ENCODE data around the gene SOX9.
"Not testable (repeated sequence)": the region's sequence is repeated elsewhere in the genome, so short reads cannot be mapped to it uniquely, and the experiment has no call there.

Gene SOX9

DNA sequence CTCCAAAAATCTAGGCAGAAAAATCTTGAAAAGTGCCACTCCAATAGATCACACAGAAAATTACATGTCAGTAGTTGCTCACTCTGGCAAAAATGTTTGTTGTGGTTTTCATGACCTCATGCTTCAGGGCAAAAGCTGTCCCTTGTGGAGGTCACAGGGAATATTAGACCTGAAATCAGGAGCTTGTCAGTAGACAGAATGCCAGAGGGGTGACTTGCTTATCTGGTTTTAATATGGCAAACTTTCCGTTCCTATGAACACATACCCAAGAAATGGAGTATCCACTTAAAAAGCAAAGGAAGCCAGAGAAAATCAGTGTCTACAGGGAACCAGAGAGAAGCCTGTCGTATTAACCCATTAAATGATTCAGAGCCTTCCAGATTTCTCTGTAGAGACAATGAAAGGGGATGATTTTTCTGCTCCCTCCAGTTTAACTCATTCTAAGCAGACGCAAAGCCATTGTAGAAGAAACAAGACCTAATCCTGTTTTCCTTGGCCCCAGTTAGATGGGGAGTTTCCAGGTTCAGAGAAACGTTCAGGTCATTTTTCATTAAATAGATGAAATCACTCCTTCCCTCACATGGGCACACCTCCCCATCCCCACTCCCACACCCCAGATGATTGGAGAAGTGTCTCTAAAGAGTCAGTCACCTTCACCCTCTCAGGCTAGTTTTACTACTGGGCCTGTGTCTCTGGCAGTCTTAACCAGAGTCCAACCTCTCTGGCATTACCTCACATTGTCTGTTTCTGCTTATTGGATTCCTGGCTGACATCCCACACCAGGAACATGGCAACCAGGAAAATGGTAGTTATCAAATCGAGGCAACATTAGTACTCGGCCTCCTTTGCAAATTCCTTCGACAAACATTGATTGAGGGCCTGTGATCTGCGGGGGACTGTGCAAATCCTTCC, 6.0 kb downstream of the SOX9 start:
- DNase-seq (ENCODE audit: low spot score), result peak; percentile 69

DNA sequence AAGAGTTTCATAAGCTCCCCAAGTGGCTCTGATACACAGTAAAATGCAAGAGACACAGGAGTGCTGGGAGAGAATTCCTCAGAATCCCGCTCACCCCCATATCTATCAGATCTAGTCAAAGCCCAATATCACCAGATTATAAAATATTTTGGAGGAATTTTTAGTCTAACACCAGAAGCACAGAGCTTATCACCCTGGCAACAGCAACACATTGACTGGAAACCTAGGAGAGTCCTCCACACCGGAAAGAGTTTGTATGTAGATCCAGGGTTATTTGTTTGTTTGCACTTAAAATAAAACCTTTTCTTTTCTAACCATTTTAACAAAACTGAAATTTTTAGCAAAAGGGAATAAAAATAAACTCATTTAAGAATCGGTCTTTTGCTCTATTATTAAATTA, 7.2 kb downstream of the SOX9 start:
- no peak for DNase-seq (ENCODE audit: low spot score)

DNA sequence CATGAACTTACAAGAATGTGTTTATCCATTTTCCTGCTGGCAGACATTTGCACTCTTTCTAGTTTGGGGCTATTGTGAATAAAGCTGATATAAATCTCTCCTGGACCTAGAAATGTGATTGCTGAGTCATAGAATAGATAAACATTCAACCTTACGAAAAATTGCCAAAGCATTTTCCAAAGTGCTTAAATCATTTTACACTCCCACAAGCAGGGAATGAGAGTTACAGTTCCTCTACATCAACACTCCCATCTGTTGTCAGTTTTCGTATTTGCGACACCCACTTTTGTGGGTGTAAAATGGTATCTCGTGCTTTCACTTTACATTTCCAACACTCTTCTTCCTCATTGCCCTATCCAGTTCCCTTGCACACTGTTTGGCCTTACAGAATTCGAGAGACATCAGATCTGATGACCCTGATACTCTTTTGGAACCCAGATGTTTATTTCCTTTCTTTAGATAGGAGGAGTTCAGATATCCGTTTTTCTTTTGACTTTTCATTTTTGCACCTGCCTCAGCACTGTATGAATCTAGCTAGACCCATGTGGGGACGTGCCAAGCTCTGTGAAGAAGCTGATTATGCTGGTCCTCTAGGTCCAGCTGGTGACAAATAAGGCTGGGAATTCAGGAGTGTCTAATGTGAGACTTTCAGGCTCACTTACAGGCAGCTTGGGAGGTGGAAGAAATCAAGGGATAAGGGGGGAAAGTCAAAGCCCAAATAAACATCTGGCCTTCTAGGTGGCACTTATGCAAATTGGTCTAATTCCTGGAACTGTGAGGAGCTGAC, 14.0 kb downstream of the SOX9 start:
- no peak for DNase-seq (ENCODE audit: low spot score)

DNA sequence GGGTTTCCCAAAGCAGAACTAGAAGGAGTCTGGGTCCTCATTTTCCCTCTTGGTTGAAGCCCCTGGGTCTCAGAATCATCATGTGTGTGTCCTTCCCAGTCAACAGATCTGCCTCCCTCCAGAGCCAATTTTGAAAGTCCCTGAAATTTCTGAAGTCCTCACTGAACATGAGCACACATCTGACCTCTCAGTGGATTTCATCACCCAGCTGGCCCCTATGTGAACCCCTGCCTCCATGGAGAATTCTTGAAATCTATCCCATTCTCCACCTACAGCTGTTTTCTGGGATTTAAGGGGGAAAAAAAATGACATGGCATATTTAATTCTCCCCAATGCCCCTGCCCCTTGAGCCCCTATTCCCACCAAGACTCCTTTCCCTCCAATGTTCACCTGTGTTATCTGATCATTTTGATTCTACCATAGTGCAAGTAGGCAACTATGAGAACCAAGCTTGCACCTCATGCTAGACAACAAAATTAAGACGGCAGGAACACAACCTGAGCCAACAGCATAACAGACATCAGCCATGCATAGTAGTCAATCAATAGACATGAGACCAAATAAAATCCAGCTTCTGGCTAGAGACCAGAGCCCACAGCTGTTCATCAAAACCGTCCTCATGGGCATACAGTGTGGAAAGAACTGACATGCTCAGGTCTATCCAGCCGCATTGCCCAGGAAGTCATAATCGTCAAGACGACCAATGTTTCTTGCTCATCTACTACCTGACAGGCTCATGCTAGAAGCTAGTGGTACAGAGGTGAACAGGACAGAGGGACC, 14.9 kb downstream of the SOX9 start:
- no peak for DNase-seq (ENCODE audit: low spot score)

DNA sequence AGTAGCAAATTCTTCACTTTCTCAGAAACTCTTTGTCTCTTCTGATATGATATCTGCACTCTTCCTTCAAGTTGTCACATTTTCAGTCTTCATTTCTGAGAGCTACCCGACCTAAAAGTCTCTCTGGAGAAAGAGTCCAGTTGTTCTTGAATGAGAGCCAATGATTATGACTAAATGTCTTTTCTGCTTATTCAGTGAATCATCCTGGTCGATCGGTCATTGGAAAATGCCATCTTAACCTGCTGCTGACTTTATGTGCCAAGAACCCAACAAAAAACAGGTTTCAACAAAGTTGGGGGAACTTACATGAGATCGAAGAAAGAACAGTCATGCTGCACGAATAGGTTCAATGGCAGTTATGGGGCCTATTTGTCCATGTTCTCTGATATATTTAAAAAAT, 15.9 kb downstream of the SOX9 start:
- no peak for DNase-seq (ENCODE audit: low spot score)

DNA sequence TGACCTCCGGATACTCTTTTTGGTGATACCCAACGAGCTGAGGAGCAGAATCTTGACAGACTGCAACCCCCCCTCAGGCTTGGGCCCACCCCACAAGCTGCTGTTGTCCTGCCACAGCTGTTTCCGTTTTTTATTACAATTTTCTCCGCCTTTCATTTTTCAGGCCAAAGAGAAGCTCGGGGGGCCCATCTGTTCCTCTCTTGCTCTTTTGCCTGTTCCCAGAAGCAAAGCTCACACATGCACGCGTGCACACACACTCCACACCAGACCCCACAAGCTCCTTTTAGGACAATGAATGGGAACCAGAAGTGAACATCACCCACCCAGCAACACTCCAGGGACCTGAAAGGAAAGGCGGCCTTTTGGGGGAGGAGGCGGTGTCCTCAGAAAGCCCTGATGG, 16.3 kb downstream of the SOX9 start:
- no peak for DNase-seq (ENCODE audit: low spot score)

DNA sequence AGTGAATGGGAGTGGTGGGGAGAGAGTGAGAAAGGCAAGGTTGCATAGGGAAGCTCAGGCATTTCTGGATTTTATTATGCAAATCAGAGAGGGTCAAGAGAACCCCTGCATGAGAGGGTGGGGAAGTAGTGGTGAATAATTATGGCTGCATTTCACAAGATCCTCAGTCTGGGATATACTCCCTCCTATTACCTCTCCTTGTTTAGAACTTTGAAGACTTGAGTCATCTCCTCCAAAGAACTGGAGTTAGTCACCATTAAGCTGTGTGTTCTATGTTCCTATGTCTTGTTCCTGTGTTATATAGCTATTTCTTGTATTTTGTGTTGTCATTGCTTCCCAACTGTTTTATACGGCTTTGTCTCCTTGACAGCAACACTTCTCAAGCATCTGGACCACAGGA, 18.4 kb downstream of the SOX9 start:
- DNase-seq (ENCODE audit: low spot score), result no peak

DNA sequence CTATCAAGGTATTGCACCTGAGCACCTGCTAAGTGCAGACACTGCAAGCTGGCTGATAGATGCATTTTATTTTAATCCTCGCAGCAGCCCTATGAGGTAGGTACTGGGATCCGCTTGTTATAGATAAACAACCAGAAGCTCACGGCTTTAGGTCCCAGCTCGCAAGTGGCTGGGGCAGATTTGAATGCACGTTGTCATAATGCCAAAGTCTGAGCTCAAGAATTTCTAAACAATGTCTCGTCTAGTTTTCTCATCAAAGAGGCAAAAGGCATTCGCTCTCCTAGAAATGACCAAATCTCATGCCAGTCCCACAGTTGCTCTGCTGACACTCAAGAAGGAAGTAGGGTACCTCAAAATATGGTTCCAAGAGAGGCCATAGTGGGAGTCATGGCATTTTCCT, 20.5 kb downstream of the SOX9 start:
- no peak for DNase-seq (ENCODE audit: low spot score)

DNA sequence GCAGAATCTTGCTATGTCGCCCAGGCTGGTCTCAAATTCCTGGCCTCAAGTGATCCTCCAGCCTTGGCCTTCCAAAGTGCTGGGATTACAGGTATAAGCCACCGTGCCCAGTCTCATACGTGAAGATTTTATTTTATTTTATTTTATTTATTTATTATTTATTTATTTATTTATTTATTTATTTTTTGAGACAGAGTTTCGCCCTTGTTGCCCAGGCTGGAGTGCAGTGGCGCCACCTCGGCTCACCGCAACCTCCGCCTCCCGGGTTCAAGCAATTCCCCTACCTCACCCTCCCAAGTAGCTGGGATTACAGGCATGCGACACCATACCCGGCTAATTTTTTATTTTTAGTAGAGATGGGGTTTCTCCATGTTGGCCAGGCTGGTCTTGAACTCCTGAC, 21.3 kb downstream of the SOX9 start:
- not testable (repeated sequence) for DNase-seq (ENCODE audit: low spot score)

DNA sequence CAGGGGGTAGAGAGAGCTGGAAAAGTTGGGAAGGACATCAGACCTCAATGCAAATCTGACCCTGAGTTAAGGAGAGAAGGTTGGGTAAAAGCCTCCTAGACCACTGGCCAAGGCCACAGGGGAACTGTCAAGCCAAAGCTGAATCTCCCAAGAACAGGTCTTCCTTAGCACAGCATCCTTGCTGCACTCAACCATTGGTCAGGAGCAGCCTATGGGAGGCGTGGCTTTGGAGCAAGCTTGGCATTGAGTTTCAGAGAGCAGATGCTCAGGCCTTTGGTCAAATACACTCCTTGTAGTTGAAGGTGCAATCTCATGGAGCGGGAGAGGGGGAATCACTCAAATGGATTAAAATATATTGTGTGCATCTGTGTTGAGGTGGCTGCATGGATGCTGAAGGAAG, 21.8 kb downstream of the SOX9 start:
- DNase-seq (ENCODE audit: low spot score), result no peak

DNA sequence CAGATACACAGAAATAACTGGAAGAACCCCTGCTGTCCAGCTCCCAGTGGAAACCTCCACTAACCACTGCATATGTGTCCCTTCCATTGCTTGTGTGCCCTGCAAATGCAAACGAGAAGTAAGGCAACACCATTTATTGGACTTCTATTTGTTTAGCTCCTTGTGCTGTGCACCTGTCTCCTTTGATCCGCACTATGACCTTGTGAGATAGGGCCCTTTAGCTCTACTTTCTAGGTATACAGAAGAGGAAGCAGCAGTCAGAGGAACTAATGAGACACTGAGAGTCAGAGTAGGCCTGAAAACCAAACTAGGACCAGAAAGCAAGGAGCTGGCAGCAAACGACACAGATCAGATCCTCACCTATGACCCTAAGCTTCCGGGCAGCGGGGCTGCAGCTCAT, 22.4 kb downstream of the SOX9 start:
- no peak for DNase-seq (ENCODE audit: low spot score)

DNA sequence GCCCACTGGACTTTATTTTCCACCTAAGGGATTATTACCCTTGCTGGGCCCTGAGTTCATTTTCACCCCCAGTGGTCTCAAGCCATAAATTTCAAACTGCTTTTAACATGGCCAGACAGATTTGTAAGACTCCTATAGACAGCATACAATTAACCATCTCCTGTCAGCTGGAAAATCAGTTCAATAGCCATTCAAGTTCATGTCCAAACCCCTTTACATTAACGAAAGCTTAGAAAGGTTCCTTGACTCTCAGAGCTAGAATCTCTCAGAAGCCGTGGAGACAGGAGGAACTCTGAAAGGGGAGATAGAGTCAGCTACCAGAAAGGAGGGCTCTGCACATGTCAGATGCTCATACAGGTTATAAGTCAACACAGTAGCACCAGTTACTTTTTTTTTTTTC, 23.3 kb downstream of the SOX9 start:
- DNase-seq (ENCODE audit: low spot score), result no peak

DNA sequence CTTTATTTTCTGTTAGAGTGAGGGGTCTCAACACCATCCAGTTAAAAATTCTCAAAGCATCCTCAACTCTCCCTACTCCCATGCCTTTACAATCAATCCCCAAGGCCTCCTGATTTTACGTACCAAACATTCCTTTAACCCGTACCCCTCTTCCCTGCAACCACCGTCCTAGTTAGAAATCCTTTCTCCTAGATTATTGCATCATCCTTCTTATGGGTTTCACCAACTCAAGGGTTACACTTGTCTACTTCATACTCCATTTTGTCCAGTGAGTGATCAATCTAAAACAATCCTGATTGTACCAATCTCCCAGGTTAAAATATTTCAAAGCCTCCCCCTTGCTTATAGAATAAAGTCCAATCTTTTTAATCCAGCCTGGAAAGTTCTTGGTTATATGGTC, 24.7 kb downstream of the SOX9 start:
- DNase-seq (ENCODE audit: low spot score), result no peak

DNA sequence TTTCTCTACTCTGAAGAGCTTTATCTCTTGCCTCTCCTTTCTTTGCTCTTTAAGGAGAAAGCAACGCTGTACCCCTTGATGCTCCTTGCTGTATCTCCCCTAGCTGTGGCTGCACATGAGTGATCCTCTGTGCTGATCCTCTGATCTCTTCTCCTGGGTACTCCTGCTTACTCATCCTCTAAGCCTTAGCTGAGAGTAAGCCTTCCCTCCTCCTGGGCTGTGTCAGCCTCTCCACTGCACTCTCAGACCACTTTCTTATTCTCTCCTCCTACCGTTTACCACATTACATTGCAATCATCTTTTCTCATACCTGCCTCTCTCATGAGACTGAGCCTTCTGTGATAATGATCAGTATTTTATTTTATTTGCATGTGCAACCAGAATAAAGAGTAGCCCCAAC, 25.1 kb downstream of the SOX9 start:
- no peak for DNase-seq (ENCODE audit: low spot score)

DNA sequence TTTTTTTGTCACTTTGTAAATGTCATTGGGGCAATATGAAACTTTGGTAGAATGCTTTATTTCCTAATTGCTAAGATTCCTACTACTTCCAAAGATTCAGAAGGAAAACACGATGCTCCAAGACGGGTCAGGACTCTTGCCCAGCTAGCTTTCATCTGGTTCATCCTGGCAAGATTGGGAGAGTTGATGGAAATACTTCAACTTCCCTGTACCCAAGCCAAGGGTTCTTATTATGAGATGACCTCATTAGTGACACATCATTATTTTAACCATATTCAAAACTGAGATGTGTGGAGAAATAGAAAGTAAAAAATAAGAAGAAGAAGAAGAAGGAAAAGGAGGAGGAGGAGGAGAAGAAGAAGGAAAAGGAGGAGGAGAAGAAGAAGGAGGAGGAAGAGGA, 25.6 kb downstream of the SOX9 start:
- no peak for DNase-seq (ENCODE audit: low spot score)

DNA sequence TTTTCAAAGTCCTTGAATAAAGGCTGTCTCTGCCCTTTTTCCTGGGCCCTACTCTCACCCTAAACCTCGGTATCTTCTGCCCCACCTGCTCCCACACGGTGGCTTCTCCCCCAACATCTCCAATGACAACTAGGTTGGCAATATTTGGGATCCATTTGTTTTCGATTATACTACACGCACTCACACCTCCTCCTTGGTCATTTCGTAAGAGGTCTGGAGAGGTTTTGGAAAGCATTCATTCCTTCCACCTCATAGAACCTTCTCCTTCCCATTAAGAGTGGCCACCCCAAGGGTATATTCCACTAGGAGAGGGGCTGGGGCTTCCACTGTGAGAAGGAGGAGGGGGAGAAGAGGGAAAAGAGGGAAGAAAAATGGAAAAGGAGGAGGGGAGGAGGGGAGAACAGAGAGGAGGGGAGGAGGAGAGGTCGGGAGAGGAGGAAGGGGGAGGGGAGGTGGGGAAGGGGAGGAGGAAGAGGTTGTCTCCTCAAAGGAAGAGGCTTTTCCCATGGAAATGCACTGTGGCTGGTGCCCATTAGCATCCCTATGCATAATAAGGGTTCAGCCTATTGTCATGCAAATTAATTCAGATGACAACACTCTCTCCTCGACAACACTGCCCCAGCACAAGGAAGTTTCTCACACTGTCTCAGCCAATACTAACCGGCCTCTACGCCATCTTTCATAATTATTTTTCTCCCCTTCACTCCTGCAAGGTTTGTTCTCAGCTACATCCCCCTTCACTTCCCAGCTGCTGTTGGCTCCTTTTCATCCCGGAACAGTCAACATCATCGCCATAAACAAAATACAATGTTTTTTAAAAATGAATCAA, 30.0 kb downstream of the SOX9 start:
- DNase-seq (ENCODE audit: low spot score), result no peak

DNA sequence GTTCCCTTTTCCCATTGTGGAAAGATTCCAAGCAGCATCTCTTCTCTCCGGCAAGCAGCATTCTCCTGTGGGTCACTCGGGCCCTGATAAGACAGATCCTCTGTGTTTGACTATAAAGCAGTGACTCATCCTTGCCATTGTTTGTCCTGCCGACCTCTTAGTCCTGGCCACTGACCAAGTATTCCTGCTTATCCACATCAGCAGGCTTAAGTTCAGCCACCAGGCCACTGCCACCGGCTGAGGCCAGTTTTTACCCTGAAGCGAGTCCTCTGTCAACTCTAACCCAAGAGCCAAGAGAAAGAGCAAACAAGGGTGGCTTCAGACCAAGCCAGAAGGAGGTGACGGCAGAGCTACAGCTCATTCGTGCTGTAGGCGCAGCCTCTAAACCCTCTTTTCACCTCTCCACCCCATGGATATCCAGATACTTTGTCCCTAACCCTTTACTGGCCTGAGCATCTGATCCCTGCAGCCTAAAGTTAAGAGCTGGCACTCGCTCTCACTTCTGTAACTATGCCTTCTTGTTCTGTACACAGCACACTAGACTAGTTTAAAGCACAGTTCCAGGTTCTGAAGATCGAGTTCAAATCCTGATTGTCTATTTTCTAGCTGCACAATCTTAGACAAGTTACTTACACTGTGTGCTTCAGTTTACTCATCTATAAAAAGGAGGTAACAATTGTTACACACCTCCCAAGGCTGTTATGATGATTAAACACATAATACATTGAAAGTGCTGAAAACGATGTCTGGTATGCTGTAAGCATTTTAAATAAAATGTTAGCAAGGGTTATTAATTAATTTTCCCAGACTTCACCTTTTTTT, 31.0 kb downstream of the SOX9 start:
- DNase-seq (ENCODE audit: low spot score), result peak; percentile 81

DNA sequence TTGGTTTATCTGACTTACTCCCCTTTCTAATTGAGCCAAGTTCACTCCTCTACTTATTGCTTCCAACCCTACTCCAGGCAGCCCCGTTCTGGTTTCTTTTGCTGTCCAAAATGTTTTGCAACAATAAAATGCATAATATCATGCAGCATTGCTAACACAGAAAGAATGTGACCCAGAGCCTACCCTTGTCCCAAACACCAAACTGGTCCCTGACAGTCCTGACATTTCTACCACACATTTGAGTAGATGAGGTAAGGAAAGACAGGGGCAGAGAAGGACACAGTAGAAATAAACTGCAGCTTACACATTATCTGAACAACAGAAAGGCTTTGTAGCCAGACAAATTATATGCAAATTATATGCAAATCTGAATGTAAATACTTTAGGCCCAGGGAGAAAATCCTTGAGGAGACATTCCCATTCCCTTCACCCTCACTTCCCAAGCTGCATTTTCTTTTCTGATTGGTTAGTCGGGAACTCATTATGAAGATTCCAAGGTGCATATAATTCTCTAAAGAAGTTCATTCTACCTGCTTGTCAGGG, 31.6 kb downstream of the SOX9 start:
- no peak for DNase-seq (ENCODE audit: low spot score)

DNA sequence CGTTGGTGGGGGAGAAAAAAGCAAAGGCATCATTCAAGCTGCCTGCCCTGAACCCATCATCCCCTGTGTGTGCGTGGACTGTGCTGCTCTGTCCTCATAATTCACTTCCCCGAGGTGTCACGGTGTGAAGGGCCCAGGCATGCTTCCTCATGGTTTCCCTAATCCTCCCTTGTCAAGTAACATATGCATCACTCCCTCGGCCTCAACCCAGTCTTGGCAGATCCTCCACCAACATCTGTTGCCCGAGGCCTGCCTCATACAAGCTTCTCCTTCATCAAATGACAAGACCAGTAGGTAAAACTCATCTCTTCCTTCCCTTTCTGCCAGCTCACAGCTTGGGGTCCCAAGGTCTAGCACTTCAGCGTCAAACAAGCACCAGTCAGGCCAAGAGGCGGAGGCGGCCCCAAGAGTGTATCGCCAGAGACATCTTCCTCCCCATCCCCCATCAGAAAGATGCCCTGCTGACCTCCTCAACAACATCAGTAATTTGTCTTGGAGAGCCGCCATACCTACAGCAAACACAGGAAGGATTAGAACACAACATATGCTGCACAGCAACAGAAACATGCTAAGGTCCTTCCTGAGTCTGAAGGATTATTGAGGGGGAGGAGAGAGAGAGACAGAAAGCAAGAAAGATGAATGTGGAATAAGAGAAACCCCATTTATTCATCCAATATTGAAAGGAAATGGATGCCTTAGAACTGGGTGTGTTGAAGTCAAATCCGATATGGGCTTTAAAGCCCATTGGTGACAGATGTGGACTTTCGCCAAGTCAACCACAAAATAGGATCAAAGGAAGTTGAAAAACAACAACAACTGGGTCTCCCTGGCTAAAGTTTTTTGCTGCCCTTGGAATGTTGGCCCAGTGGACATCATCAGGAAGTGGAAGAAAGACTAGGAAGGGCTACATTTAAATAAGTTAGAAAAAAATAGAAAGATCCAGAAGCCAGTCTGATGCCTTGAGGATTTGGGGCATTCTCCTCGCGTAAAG, 38.4 kb downstream of the SOX9 start:
- peak; percentile 30 for DNase-seq (ENCODE audit: low spot score)

All from LoVo (cell line).